NCI-H510A (cell line): ENCODE measurements around the gene ACAA2.

Source experiments
- DNase-seq: peaks from one replicate; lab custom pipeline; 2025; lab: John Stamatoyannopoulos, UW

The ACAA2 gene, protein sequence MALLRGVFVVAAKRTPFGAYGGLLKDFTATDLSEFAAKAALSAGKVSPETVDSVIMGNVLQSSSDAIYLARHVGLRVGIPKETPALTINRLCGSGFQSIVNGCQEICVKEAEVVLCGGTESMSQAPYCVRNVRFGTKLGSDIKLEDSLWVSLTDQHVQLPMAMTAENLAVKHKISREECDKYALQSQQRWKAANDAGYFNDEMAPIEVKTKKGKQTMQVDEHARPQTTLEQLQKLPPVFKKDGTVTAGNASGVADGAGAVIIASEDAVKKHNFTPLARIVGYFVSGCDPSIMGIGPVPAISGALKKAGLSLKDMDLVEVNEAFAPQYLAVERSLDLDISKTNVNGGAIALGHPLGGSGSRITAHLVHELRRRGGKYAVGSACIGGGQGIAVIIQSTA

DNA sequence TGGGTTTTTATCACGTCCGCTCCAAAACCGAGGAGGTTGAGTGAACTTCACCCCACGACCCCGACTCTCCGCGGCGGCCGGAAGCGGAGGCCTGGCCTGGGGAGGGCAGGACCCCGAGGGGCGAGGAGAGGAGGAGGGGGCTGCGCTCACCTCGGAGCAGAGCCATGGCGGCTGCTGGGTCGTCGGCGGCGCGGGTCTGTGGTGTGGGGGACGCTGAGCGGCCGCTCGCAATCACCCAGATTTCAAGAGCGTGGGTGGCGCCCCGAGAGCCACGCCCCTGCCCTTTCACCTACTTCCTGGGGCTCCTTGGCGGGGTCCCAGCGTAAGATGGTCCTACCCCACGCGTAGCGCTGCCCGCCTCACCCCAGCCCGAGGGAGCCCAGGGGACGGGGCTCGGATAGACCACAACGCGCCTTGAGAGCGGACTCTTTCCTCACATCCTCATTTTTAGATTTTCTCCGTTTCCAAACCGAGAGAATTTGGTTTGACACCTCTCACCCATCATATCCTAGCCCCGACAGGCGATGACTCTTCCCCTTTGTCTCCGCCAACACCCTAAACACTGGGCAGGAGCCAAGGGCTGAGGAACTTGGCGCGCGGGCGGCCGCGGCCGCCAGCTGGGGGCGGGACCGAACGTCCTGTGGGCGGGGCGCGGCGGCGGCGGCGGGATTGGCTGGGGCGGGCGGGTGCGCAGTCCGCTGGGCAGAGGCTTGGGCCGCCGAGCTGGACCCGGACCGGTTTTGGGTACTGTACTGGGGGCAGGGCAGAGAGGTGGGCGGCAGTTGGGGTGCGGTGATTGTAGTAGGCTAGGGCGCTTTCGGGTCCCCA, at the start of gene ACAA2:
Gene ACAA2, minus strand, starts transcription at position 215 of the 828 bp plus-strand sequence. Its CDS starts 49 bp downstream, at position 166.
- DNase-seq, result peak; percentile 33

DNA sequence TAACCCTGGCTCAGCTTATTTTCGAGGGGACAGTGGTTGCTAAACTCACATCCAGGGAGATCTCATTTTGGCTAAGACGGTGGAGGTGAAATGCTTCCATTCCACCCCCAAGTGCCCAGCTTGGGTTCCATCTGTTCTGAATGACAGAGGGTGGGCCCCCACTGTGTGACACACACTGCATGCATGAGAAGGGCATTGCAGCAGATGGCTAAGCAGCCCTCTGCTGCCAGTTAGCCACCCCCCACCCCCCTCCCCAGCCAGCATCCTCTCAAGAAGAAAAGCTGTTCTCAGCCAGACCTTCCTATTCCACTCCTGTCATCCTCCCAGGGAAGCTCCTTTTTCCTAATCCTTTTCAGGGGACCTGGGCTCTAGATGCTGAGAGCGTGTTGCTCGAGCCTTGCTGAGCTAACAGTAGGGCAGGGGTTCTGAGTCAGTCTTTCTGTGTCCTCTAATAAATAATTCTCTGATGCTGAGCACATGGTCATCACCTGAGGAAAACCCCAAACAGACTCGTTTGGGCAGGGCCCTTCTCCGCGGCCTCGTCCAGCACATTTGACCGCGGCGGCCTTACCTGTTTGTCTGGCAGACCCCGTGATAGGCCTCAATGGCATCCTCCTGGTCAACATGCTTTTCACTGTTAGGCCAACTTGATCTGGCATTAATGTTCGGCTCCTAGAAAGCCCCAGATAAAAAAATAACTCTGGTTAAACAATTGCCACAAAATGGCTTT, 49.5 kb upstream of the ACAA2 start:
- DNase-seq, result no peak

DNA sequence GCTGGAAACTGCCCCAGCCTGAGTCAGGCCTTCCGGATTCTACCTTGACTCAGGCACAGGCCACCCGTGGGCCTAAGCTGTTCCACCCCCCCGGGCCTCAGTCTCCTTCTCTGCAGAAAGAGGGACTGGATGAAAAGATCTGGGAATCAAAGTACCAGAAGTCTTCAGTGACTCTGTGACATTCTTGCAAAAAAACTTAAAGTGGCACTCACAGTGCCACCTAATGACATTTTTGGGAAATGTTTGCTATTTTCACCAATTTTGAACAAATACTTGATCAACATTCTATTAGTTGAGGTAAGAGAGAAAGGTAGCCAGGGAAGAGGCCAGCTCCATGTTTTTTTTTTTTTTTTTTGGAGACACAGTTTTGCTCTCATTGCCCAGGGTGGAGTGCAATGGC, 48.3 kb upstream of the ACAA2 start:
- DNase-seq, result no peak

DNA sequence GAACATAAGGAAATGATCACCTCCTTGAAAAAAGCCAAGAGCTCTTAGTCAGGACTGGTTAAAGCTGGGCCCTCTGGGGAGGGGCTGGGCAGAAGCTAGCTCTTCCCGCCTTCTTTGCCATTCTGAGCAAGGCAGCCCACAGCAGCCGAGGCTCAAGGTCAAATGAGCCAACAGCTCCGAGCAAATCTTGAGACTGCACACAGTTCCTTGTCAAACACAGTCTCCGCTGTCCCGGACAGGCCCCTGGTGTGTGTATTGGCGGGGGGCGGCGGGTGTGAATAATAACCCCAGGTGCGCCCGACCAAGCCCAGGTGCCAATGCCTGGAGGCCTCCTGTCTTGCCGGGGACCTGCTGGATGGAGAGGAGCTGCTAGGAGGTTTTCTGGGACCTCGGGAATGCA, 46.4 kb upstream of the ACAA2 start:
- no peak for DNase-seq

DNA sequence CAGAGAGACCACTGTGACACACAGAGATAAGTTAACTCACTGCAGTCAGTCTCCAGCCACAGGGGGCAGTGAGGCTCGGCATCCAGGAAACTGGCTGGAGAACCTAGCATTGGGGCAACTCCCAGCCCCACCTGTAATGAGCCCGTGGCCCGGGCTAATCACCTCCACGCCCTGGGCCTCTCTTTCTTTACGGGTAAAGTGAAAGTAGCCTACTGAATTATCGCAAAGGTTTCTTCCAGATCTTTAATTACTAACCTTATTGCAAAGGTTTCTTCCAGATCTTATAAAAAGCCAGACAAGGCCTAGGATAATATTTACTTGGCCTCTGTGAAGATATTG, 45.7 kb upstream of the ACAA2 start:
- no peak for DNase-seq

DNA sequence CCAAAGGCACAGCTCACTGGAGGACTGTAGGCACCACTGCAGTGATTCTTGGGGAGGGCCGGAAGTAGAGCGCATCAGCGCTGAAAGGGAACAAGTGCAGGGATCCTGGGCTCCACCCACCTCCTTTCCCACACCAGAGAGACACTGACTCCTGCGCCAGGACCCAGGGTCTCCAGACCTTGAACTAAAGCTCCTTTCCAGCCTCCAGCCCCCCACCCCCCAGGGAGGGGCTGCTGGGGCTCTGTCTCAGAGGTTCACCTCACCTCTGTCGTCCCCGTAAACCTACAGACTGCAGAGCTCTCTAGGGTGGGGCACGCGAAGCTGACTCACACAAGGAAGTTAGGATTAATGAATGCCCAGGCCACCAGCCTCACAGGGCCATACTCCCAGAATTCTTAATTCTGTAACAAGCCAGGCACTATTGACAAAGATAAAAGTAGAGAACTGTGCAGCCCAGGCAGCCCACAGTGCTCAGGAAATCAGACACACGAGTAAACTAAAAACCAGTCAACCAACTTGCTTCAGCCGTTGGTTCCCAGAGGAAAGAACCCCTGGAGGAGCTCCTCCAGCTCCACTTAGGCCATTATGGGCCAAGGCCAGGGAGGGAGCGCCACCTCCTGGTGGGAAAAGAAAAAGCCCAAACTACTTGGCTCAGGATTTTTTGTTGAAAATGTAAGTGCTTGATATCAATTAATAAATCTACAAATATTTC, 45.1 kb upstream of the ACAA2 start:
- no peak for DNase-seq

DNA sequence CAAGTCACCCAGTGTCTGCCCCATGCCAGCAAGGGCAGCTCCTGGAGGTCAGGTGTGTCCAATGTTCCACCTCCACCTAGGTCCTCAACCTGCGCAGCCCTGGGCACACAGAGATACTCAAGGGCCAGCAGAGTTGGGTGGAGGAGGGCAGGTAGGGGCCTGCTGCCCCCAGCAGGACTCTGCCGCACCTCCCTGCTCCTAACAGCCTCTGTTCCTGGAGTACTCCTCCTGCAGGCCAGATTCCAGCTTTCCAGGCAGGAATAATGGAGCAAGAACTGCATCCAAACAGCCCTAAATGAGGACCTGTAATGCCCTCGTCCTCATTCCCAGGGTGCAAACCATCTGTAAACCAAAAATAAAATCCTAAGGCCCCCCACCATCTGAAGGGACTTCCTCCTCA, 44.4 kb upstream of the ACAA2 start:
- DNase-seq, result no peak

DNA sequence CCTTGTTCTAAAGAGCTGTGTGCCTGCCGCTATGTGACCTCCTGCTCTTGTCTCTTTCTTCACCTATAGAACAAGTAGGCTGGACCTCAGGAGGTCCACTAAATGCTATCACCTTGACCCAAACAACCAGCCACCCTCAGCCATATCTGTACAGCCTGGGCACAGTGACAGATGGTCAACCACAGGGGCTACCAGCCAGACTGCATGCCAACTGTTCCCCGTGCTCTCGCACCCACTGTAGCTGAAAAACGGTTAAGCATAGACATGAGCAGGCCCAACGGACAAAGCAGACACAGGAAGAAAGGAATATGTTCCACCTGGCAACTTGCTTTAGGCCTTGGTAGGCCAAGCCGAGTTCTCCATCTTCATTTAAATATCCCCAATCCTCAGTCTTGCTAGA, 43.2 kb upstream of the ACAA2 start:
- DNase-seq, result no peak

DNA sequence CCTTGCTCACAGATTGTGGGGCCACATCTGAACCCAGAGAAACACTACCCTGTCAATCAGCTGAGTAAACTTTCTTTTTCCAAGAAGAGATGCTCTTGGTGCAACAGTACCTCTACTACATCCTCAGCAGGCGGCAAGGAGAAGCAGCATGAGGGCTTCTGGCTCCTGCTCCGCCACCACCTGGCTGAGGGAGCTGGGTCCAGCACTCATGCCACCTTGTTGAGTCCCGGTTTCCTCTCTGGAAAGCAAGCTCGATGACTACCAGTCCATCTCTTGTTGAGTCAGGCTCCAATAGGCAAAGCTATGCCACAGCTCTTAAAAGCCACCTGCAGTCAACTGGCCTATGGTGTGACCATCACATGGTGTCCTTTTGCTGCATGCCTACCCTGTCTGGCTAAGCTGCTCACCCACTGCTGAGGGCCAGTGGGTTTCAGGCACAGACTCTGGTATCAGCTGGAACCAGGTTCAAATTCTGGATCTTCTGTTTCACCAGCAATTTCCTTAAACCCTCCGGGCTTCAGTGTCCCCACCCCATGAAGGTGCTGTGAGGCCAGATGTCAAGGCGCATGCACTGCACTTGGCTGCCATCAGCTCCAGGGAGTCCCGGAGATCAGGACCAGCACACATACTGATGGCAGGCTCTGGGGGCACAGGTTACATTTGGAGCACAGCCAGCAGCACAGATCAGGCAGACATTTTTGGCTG, 42.5 kb upstream of the ACAA2 start:
- DNase-seq, result no peak

DNA sequence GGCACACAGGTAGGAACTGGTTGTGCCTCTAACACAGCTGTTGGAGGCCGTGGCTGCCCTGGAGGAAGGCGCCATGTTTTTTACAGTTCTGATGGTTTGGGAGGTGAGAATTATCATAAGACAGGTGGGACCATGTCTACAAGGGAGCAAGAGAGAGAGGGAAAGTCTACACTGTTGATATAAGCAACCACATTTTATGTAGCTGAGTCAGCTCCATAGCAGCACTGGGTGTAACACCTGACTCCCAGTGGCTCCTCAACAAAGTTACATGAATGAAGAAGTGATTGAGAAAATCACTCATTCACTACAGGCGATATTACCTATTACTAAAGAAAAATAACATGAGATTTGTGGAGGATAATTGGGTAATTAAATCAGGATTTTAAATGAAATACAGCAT, 41.3 kb upstream of the ACAA2 start:
- DNase-seq, result no peak

DNA sequence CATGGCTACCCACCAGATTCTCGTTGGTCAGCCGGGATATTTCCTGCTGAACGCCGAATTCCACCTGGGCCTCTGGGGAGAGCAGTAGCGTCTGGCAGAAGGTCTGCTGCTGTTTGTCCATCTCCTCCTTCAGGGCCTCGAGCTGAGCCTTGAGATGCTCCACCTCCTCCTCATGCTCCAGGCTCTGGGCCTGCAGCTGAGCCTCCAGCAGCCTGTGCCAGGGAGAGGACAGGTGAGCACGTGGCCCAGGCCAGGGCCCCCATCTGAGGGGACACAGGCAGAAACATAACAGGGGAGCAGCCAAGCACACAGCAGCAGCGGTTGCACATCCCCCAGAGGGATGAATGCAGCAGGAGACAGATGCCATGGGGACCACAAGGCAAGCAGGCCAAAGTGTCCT, 40.1 kb upstream of the ACAA2 start:
- no peak for DNase-seq

DNA sequence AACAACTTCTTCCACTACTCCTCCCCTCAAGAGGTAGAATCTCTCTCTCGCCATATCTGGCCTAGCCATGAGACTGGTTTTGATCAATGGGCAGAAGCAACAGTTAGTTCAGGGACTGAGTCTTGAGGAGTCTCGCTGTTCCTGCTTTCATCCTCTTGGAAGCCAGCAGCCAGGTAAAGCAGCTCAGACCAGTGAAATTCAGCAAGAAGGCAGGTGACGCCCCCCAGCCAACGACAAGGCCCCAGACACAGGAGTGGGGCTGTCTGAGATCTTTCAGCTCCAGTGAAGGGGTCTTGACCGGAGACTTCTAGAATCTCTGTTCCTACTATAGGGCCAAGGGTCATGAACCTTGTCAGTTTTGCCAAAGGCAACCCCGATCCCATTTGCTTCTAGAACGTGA, 39.7 kb upstream of the ACAA2 start:
- DNase-seq, result no peak

DNA sequence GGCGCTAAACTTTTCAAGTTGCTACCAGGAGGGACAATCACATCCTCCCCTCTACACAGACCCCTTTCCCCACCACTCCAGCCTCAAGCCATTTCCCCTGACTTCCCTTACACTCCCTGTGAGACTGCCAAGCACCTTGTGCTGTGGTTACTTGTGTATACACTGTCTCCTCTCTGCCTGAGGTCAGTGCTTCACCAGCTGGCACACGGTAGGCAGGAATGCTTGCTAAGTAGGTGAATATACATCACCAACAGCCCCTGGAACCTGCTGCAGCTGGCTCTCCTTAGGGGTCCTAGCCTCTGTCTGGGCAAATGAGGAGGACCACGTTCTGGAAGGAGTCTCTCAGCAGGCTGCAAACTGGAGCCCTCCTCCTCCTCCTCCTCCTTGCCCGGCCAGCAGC, 38.3 kb upstream of the ACAA2 start:
- no peak for DNase-seq

DNA sequence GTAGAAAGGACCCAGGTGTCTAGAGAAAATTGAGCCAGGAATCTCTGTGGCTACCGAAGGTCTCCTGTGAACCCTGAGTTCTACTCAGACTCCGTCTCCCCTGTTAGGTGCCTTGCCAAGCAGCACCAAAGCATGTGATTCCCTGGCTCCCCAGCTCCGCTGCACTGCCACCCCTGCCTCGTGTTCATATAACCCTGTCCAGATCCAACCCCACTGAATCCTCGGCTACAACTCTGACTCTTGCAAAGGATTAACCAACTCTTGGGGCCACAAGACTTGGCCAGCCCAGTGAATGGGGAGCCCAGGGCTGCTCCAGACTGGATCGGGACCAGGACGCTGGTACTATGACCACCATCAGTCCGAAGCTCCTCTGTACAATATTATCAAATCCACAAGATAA, 37.3 kb upstream of the ACAA2 start:
- no peak for DNase-seq

DNA sequence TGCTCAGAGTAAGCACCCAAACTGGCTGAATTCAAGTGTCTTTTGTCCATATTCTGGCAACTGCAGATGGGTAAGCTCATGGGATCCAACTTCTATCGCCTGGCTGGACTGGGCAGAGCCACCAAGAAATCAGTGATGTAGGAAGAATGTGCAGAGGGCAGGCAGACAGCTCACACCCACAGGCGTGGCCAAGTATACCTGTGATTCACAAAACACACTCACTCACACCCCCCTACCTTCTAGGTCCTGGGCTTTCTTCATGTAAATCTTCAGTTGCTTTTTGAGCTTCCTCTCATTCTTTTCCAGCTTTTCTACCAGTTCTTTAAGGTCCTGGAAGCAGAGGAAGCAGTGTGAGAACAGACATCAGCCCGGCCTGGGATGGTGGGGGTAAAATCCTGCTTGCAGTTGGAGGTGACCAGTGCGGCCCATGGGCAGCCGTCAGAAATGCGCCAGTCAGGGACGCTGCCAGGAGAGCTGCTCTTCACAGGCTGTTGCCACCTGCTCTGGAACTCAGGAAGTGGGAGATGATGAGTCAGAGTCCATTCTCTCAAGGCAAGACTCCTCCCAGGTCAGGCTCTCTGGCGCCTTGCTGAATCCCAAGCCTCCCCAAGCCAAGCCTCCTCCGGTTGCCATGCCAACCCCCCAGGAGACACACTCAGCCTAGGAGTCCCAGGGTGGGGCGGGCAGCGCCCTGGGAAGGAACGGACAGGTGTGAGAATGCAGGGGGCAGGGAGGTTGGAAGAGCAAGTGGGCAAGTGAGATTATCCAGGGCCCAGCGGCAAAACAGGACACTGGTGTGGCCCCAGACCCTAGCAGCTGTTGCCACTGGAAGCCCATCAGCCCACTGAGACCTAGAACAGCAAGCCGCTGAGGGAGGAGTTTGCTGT, 36.2 kb upstream of the ACAA2 start:
- DNase-seq, result peak; percentile 87

DNA sequence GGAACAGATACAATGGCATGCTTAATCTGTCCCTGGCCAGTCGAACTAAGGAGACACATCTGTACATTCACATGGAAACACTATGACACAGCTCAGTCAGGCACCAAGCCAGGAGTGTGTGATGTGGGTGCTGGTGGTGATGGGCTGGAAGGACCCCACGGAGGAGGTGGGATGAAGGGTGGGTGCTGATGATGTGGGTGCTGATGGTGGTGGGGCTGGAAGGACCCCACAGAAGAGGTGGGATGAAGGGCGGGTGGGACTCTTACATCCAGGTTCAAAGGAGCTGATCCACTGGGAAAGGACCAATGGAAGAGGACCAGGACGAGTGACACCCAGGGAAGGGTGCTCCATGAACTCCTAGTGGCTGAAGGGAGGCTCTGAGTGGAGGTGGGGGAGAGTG, 34.8 kb upstream of the ACAA2 start:
- DNase-seq, result no peak

DNA sequence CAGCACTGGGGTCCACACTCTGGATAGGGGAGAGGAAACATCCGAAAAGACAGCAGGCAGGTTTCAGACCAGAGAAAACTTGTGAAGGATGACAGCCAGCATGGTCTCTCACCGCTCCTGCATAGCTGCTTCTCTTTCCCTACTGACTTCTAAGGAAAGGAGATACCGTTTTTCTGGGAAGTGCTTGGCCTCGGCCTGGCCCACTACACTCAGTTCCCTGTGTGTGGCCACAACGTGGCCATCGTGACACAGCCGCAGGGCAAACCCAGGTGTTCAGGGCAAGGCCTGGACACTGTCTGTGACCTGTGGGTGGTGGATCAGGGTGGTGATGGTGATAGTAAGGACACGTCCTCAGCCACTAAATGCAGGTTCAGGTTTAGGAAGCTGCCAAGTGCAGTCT, 34.2 kb upstream of the ACAA2 start:
- DNase-seq, result no peak

DNA sequence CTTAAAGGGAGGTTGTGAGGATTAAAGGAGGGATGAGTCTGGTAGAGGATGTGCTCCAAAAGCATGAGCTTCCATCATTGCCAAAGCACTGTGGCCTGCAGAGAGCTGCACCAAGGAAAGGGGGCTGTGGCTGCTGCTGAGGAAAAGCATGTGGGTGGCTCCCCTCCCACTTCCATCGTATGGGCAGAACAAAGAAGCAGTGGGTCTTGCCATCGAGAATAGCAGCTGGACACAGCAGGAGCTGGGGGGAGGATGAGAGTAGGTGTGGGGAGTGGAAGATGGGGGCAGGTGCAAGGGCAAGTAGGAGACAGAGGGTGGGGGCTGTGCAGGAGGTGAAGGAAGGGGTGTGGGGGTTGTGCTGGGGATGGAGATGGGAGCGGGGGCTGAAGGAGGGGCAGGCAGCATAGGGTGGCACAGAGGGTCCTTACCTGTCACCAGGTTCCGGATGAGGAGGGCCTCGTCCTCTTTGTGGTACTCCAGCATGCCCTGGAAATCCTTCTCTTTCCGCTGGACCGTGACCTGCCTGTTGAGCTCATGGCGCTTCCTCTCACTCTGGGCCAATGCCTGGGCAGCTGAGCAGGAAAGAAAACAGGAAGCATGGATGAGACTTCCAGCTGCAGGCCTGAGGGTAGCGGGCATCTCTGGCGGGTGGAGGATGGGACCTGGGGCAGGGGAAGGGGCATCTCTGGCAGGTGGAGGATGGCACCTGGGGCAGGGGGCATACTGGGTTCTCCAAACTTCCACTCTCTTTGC, 33.6 kb upstream of the ACAA2 start:
- DNase-seq, result peak; percentile 60

DNA sequence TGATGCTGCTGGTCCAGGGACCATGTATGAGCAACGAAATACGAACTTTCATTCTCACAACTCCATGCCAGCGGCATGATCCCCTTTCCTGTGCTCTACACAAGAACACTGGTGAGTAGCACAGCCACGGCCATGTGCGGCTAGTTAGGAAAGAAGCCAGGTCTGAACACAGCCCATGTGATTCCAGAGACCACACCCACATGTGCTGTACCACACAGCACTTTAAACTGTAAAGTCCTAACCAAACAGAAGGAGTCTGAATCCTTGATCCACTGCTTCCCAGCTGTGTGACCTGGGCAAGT, 33.0 kb upstream of the ACAA2 start:
- peak; percentile 12 for DNase-seq
